Hepatocyte (in vitro differentiated cells): ENCODE data around the gene PCDH11Y.
"Not testable (repeated sequence)": the region's sequence is repeated elsewhere in the genome, so short reads cannot be mapped to it uniquely, and the experiment has no call there.

Source experiments
- EZH2 ChIP-seq: fragments of 200-600 bp; sonication (generic); IDR thresholded peaks from 2 replicates; pipeline ENCODE4 v1.6.1; 2016; ENCODE audit warnings: antibody characterized with exemption, mild to moderate bottlenecking, borderline replicate concordance
- EZH2phosphoT487 ChIP-seq: fragments of 200-600 bp; sonication (generic); IDR thresholded peaks from one replicate; pipeline ENCODE4 v1.6.1; 2018; ENCODE audit warnings: antibody characterized with exemption, mild to moderate bottlenecking, low read depth, moderate library complexity; ENCODE audit not compliant: unreplicated experiment, severe bottlenecking
- TF ChIP-seq, protein P1 (sequence below): fragments of 200-600 bp; sonication (generic); IDR thresholded peaks from 2 replicates; pipeline ENCODE4 v1.5.1; 2016; ENCODE audit warnings: antibody characterized with exemption, mild to moderate bottlenecking; ENCODE audit not compliant: poor library complexity

- TF ChIP-seq, protein P1, sequence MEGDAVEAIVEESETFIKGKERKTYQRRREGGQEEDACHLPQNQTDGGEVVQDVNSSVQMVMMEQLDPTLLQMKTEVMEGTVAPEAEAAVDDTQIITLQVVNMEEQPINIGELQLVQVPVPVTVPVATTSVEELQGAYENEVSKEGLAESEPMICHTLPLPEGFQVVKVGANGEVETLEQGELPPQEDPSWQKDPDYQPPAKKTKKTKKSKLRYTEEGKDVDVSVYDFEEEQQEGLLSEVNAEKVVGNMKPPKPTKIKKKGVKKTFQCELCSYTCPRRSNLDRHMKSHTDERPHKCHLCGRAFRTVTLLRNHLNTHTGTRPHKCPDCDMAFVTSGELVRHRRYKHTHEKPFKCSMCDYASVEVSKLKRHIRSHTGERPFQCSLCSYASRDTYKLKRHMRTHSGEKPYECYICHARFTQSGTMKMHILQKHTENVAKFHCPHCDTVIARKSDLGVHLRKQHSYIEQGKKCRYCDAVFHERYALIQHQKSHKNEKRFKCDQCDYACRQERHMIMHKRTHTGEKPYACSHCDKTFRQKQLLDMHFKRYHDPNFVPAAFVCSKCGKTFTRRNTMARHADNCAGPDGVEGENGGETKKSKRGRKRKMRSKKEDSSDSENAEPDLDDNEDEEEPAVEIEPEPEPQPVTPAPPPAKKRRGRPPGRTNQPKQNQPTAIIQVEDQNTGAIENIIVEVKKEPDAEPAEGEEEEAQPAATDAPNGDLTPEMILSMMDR: not testable (repeated sequence)
- TF ChIP-seq EZH2phosphoT487, EZH2: not testable (repeated sequence)
These were observed 543.6 kb downstream of the PCDH11Y start for GRCh38 chrY:5543705-5544104.
